IMR-90 (cell line): ENCODE measurements around the gene ELFN1.

Experiments
- BHLHE40 ChIP-seq: fragments of 150-350 bp; IDR thresholded peaks from 2 replicates; pipeline ENCODE4 v1.6.1; 2016; ENCODE audit warnings: mild to moderate bottlenecking, low read depth, low read length
- CEBPB ChIP-seq: IDR thresholded peaks from 2 replicates; pipeline ENCODE4 v1.6.1; 2012; ENCODE audit warnings: low read depth, low read length, improper control_type of control experiment
- MAFK ChIP-seq: IDR thresholded peaks from 2 replicates; pipeline ENCODE4 v1.6.1; 2012; ENCODE audit warnings: low read depth, low read length, improper control_type of control experiment
- MAZ ChIP-seq: IDR thresholded peaks from 2 replicates; pipeline ENCODE4 v1.6.1; 2012; ENCODE audit warnings: low read depth, mild to moderate bottlenecking, low read length, improper control_type of control experiment, moderate library complexity, borderline replicate concordance
- POLR2A ChIP-seq: IDR thresholded peaks from 2 replicates; pipeline ENCODE4 v1.6.1; 2012; ENCODE audit warnings: mild to moderate bottlenecking, low read depth, low read length
- SMC3 ChIP-seq: fragments of 150-350 bp; IDR thresholded peaks from 2 replicates; pipeline ENCODE4 v1.6.1; 2016; ENCODE audit warnings: low read depth, mild to moderate bottlenecking, antibody characterized with exemption, low read length, moderate library complexity
- TF ChIP-seq, protein P1 (sequence below): conservative IDR thresholded peaks from 2 replicates; pipeline ENCODE4 v1.5.1; 2012; ENCODE audit warnings: mild to moderate bottlenecking, low read depth, low read length, improper control_type of control experiment

DNA sequence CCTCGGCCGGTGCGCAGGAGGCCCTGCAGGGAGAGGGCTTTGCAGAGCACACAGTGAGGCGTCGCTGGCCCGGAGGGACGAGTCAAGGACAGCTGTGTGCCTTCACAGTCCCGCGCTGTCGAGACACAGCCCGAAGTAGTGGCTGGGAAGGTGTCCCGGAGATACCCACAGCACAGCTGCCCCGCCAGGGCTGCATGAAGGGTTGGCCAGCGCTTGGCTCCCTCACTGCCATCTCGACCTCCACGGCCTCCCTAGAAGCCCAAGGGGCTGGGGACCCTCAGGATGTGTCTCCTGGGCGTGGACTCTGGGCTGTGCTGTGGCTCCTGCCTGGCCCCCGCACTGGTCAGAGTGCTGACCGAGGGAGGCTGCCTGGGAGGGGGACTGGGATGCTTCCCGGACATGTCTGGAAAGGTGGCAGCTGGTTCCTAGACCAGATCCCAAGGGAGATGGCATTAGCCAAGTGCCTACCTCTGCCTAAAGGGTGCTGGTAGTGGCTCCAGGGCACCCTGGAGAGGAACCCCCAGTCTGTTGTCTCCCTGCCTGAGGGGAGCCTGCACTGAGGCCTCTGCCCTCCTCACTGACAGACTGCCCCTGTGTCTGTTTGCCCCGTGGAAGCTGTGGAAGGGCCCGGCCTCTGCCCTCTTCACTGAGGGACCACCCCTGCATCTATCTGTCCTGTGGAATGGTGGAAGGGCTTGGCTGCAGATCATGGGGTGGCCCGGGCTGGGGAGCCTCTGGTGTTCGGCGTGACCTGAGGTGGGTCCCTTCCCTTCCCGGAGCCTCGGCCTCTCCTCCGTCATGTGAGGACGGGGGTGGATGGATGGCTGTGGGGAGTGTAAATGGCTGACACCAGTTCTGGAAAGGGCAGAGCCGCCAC lies 5.8 kb downstream of the ELFN1 start:
- TF ChIP-seq, protein P1, sequence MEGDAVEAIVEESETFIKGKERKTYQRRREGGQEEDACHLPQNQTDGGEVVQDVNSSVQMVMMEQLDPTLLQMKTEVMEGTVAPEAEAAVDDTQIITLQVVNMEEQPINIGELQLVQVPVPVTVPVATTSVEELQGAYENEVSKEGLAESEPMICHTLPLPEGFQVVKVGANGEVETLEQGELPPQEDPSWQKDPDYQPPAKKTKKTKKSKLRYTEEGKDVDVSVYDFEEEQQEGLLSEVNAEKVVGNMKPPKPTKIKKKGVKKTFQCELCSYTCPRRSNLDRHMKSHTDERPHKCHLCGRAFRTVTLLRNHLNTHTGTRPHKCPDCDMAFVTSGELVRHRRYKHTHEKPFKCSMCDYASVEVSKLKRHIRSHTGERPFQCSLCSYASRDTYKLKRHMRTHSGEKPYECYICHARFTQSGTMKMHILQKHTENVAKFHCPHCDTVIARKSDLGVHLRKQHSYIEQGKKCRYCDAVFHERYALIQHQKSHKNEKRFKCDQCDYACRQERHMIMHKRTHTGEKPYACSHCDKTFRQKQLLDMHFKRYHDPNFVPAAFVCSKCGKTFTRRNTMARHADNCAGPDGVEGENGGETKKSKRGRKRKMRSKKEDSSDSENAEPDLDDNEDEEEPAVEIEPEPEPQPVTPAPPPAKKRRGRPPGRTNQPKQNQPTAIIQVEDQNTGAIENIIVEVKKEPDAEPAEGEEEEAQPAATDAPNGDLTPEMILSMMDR, result no peak
- TF ChIP-seq CEBPB (no peak), POLR2A (no peak), MAFK (no peak), MAZ (no peak), BHLHE40 (no peak), SMC3 (no peak)
